Smooth muscle cell (in vitro differentiated cells): ENCODE results near the gene BIRC5. TPM values are rescaled to one million over a fixed set of nuclear protein-coding genes. Genes with fewer than 3 reads are reported as not detected.

Source experiments
- DNase-seq: peaks from one replicate; lab custom pipeline; 2025; ENCODE audit not compliant: unreplicated experiment; lab: John Stamatoyannopoulos, UW
- H2AFZ ChIP-seq: fragments of 200-600 bp; sonication (generic); 2 replicates; pipeline ENCODE4 v1.6.0; 2016; ENCODE audit warnings: antibody characterized with exemption, low read depth, mild to moderate bottlenecking
- H3F3A ChIP-seq: fragments of 200-600 bp; sonication (generic); 2 replicates; pipeline ENCODE4 v1.6.0; 2017; ENCODE audit warnings: antibody characterized with exemption, low read depth
- H3K27ac ChIP-seq: fragments of 200-600 bp; sonication (generic); 2 replicates; pipeline ENCODE4 v1.5.1; 2016; ENCODE audit warnings: low read depth, mild to moderate bottlenecking
- H3K27me3 ChIP-seq: fragments of 200-600 bp; sonication (generic); 2 replicates; pipeline ENCODE4 v1.6.1; 2016; ENCODE audit warnings: low read depth, mild to moderate bottlenecking
- H3K36me3 ChIP-seq: fragments of 200-600 bp; sonication (generic); 2 replicates; pipeline ENCODE4 v1.5.1; 2016; ENCODE audit warnings: low read depth
- H3K4me1 ChIP-seq: fragments of 200-600 bp; sonication (generic); 2 replicates; pipeline ENCODE4 v1.5.1; 2016; ENCODE audit warnings: low read depth
- H3K4me2 ChIP-seq: fragments of 200-600 bp; sonication (generic); 2 replicates; pipeline ENCODE4 v1.6.0; 2016; ENCODE audit warnings: mild to moderate bottlenecking
- H3K4me3 ChIP-seq: fragments of 200-600 bp; sonication (generic); 2 replicates; pipeline ENCODE4 v1.5.1; 2016; ENCODE audit warnings: mild to moderate bottlenecking
- H3K79me2 ChIP-seq: fragments of 200-600 bp; sonication (generic); 2 replicates; pipeline ENCODE4 v1.6.0; 2016; ENCODE audit warnings: low read depth, mild to moderate bottlenecking
- H3K9ac ChIP-seq: fragments of 200-600 bp; sonication (generic); 2 replicates; pipeline ENCODE4 v1.6.0; 2016; ENCODE audit warnings: low read depth
- H3K9me3 ChIP-seq: fragments of 200-600 bp; sonication (generic); replicated peaks from 2 replicates; pipeline ENCODE4 v1.5.1; 2016; ENCODE audit warnings: low read depth
- H4K20me1 ChIP-seq: fragments of 200-600 bp; sonication (generic); 2 replicates; pipeline ENCODE4 v1.6.0; 2016; ENCODE audit warnings: low read depth
- CTCF ChIP-seq: fragments of 200-600 bp; sonication (generic); IDR thresholded peaks from 2 replicates; pipeline ENCODE4 v1.5.1; 2017; ENCODE audit warnings: borderline replicate concordance, mild to moderate bottlenecking, antibody characterized with exemption; ENCODE audit not compliant: insufficient read depth, poor library complexity, severe bottlenecking
- WGBS: methylation state at CpG from one replicate; pipeline ENCODE4 v1.1.7; 2016; ENCODE audit warnings: low lambda C conversion rate; 5-methylcytosine and 5-hydroxymethylcytosine counted together
- polyA plus RNA-seq: library from polyadenylated mRNA; unstranded; fragments of >200 nt; fragmentation: Nextera tagmentation; extraction: Ambion mirVana; gene quantifications from 2 replicates; pipeline ENCODE4 v1.2.1, GENCODE V29; 2016
- total RNA-seq: library from RNA; depleted of rRNA; stranded (reverse); fragments of >200 nt; gene quantifications from 2 replicates; pipeline ENCODE4 v1.2.3, GENCODE V29; 2014

The BIRC5 gene
- total and polyA plus RNA-seq, 2 experiments from 2014 or later, result 7.7 to 15.6 TPM

- peak overlapping the region; percentile 87 for H3K4me2 ChIP-seq
Observed at GRCh38 chr17:78268951-78269905, 55.2 kb downstream of the BIRC5 start.

GRCh38 chr17:78269955-78270381 is 55.9 kb downstream of the BIRC5 start:
- Histone ChIP-seq H3K4me3 (peak overlapping the region; percentile 28), H3K9ac (no peak overlapping the region), H3K4me1 (peaks cover 42% of the 10 kb centered on the region), H3K4me2 (peak overlapping the region; percentile 87), H3K9me3 (no peaks in the 10 kb centered on the region), H4K20me1 (no peaks in the 10 kb centered on the region), H3K27me3 (no peaks in the 10 kb centered on the region), H3F3A (peaks cover 4% of the 10 kb centered on the region), H3K36me3 (no peaks in the 10 kb centered on the region), H3K27ac (peak overlapping the region; percentile 74), H2AFZ (peak overlapping the region; percentile 62), H3K79me2 (peaks cover 6% of the 10 kb centered on the region)
- no peak for TF ChIP-seq CTCF
- WGBS, result 24% methylated on average over 8 of the region's 8 CpGs
- DNase-seq, result no peak

More at GRCh38 chr17:78268951-78269905, 55.2 kb downstream of the BIRC5 start:
- no peaks in the 10 kb centered on the region for H4K20me1 ChIP-seq
- DNase-seq, result peak; percentile 72
- H3K9ac ChIP-seq, result peak overlapping the region; percentile 54
- 8% methylated on average over 31 of the region's 34 CpGs for WGBS
- peak overlapping the region; percentile 28 for H3K4me3 ChIP-seq
- TF ChIP-seq CTCF, result no peak
- H3K27me3 ChIP-seq, result no peaks in the 10 kb centered on the region
- H3K79me2 ChIP-seq, result peaks cover 6% of the 10 kb centered on the region
- peak overlapping the region; percentile 74 for H3K27ac ChIP-seq
- no peaks in the 10 kb centered on the region for H3K9me3 ChIP-seq
- peak overlapping the region; percentile 34 for H2AFZ ChIP-seq
- peaks cover 4% of the 10 kb centered on the region for H3F3A ChIP-seq
- H3K36me3 ChIP-seq, result no peaks in the 10 kb centered on the region
- peaks cover 42% of the 10 kb centered on the region for H3K4me1 ChIP-seq

- 73% methylated on average over 12 of the region's 12 CpGs for WGBS
- no peaks in the 10 kb centered on the region for H3K9me3 ChIP-seq
- peaks cover 6% of the 10 kb centered on the region for H3K79me2 ChIP-seq
- peak overlapping the region; percentile 17 for H3K4me2 ChIP-seq
- no peaks in the 10 kb centered on the region for H3K36me3 ChIP-seq
- no peaks in the 10 kb centered on the region for H4K20me1 ChIP-seq
- no peak overlapping the region for H3K27ac ChIP-seq
- H2AFZ ChIP-seq, result no peak overlapping the region
- no peak for TF ChIP-seq CTCF
- no peak overlapping the region for H3K9ac ChIP-seq
- no peak for DNase-seq
- H3F3A ChIP-seq, result peaks cover 4% of the 10 kb centered on the region
- no peak overlapping the region for H3K4me3 ChIP-seq
- H3K27me3 ChIP-seq, result no peaks in the 10 kb centered on the region
- H3K4me1 ChIP-seq, result peaks cover 42% of the 10 kb centered on the region
Observed at GRCh38 chr17:78271419-78272170, 57.5 kb downstream of the BIRC5 start.
